IPS-18a (cell line): ENCODE measurements around the gene JAM2.
"Not testable (repeated sequence)": the region's sequence is repeated elsewhere in the genome, so short reads cannot be mapped to it uniquely, and the experiment has no call there.

Experiments used
- H3K27ac ChIP-seq: one replicate; pipeline ENCODE4 v1.5.1; 2013; ENCODE audit warnings: low read length
- H3K27me3 ChIP-seq: one replicate; pipeline ENCODE4 v1.6.1; 2013; ENCODE audit warnings: mild to moderate bottlenecking, low read length; ENCODE audit not compliant: control insufficient read depth, insufficient read depth
- H3K36me3 ChIP-seq: one replicate; pipeline ENCODE4 v1.6.1; 2013; ENCODE audit warnings: low read depth, low read length; ENCODE audit not compliant: control insufficient read depth
- H3K4me1 ChIP-seq: one replicate; pipeline ENCODE4 v1.6.1; 2013; ENCODE audit warnings: low read depth, low read length; ENCODE audit not compliant: control insufficient read depth
- H3K4me3 ChIP-seq: one replicate; pipeline ENCODE4 v1.5.1; 2013; ENCODE audit warnings: low read length
- H3K9ac ChIP-seq: one replicate; pipeline ENCODE4 v1.6.1; 2013; ENCODE audit warnings: mild to moderate bottlenecking, low read length, moderate library complexity
- H3K9me3 ChIP-seq: one replicate; pipeline ENCODE4 v1.6.1; 2013; ENCODE audit warnings: low read depth, low read length; ENCODE audit not compliant: control insufficient read depth

JAM2 gene

GRCh38 chr21:25638660-25639550 is at the start of gene JAM2:
Gene JAM2 (plus strand): TSS chr21:25639258. CDS start chr21:25639822, 564 bp downstream.
- peak within 1 kb of the TSS; percentile 67 for H3K9ac ChIP-seq
- H3K4me1 ChIP-seq, result peaks cover 11% of the 10 kb centered on the region
- H3K4me3 ChIP-seq, result peak within 1 kb of the TSS; percentile 71
- H3K36me3 ChIP-seq, result no peaks in the 10 kb centered on the region
- H3K27ac ChIP-seq, result no peak within 1 kb of the TSS
- no peaks in the 10 kb centered on the region for H3K9me3 ChIP-seq
- H3K27me3 ChIP-seq, result peaks cover 33% of the 10 kb centered on the region

DNA sequence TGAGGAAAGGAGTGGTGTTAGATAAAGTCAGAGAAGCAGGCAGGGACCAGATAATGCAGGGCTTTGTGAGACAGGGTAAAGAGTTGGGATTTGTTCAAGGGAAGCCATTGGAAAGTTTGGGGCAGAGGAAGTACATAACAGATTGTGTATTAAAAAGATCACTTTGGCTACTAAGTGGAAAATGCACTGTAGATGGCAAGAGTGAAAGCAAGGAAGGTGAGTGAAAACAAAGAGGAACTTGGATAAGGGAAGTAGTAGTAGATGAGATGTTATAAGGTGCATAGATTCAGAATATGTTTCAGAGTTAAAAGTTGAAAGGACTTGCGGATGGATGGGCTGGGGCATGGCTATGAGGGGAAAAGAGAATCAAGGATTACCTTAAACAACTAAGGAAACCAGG is 49.2 kb upstream of the JAM2 start:
- H3K27me3 ChIP-seq, result no peaks in the 10 kb centered on the region
- H3K27ac ChIP-seq, result no peak overlapping the region
- H3K4me3 ChIP-seq, result no peak overlapping the region
- peaks cover 65% of the 10 kb centered on the region for H3K36me3 ChIP-seq
- H3K4me1 ChIP-seq, result no peaks in the 10 kb centered on the region
- H3K9me3 ChIP-seq, result no peaks in the 10 kb centered on the region
- no peak overlapping the region for H3K9ac ChIP-seq

- H3K27ac ChIP-seq, result no peak within 1 kb of the TSS
- peaks cover 3% of the 10 kb centered on the region for H3K4me1 ChIP-seq
- peak within 1 kb of the TSS; percentile 88 for H3K4me3 ChIP-seq
- H3K27me3 ChIP-seq, result no peaks in the 10 kb centered on the region
- H3K9ac ChIP-seq, result peak within 1 kb of the TSS; percentile 83
- H3K36me3 ChIP-seq, result peaks cover 26% of the 10 kb centered on the region
- H3K9me3 ChIP-seq, result no peaks in the 10 kb centered on the region
These were observed 31.7 kb upstream of the JAM2 start, which contains the start of gene MRPL39 for GRCh38 chr21:25607151-25608043. Gene MRPL39 (minus strand): TSS chr21:25607481. CDS start chr21:25607475, 6 bp downstream.

DNA sequence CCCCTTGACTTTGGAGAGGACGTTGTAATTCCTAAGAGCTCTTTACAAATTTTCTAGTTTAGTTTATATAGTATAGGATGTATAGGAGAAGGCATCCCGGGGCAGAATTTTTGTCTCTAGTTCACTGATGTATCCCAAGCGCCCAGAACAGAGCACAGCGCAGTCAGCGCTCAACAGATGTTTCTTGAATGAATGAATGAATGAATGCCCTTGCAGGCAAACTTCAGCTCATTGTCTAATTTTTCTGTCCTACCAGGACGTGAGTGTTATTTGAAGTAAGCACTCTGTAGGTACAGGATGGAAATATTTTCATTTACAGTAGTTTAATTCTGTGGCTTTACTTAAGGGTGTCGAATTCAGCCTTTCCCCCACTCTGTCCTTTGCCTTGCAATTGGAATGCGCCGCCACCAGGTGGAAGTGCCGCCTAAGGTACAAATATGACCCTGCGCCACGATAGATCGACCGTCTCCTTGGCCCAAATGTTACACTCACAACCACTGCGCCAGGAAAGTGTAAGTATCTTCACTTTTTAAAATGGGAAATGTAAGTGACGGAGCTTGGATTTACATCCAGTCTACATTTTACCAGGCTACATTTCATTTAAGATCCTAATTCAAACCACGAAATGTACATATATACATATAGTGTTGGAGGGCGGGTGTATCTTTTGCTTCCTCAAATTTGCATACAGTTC is 30.9 kb upstream of the JAM2 start:
- Histone ChIP-seq H3K4me3 (peak overlapping the region; percentile 88), H3K9ac (peak overlapping the region; percentile 20), H3K27ac (no peak overlapping the region), H3K27me3 (no peaks in the 10 kb centered on the region), H3K9me3 (no peaks in the 10 kb centered on the region), H3K4me1 (peaks cover 3% of the 10 kb centered on the region), H3K36me3 (peaks cover 18% of the 10 kb centered on the region)

- Histone ChIP-seq H3K27me3 (no peaks in the 10 kb centered on the region), H3K36me3 (no peaks in the 10 kb centered on the region), H3K4me3 (no peak overlapping the region), H3K9ac (no peak overlapping the region), H3K9me3 (no peaks in the 10 kb centered on the region), H3K27ac (no peak overlapping the region), H3K4me1 (no peaks in the 10 kb centered on the region)
These were observed 24.6 kb upstream of the JAM2 start for GRCh38 chr21:25614441-25614840.

- Histone ChIP-seq H3K9me3 (no peaks in the 10 kb centered on the region), H3K27ac (no peak overlapping the region), H3K4me1 (no peaks in the 10 kb centered on the region), H3K9ac (no peak overlapping the region), H3K36me3 (no peaks in the 10 kb centered on the region), H3K27me3 (no peaks in the 10 kb centered on the region), H3K4me3 (no peak overlapping the region)
These were observed 23.2 kb upstream of the JAM2 start for GRCh38 chr21:25615880-25616279.

DNA sequence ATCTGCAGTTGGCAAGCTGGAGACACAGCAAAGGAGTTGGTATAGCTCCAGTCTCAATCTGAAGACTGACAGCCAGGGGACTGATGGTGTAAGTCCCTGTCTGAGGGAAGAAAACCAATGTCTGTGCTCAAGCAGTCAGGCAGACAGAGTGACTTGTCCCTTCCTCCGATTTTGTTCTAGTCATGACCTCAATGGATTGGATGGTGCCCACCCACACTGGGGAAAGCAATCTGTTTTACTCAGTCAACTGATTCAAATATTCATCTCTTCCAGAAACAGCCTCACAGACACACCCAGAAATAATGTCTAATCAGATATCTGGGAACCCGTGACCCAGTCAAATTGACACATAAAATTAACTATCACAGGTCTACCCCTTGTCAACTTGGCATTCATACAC is 19.9 kb upstream of the JAM2 start:
- H3K9me3 ChIP-seq, result no peaks in the 10 kb centered on the region
- H3K36me3 ChIP-seq, result no peaks in the 10 kb centered on the region
- no peak overlapping the region for H3K9ac ChIP-seq
- H3K4me3 ChIP-seq, result no peak overlapping the region
- H3K27me3 ChIP-seq, result no peaks in the 10 kb centered on the region
- H3K4me1 ChIP-seq, result no peaks in the 10 kb centered on the region
- H3K27ac ChIP-seq, result no peak overlapping the region

DNA sequence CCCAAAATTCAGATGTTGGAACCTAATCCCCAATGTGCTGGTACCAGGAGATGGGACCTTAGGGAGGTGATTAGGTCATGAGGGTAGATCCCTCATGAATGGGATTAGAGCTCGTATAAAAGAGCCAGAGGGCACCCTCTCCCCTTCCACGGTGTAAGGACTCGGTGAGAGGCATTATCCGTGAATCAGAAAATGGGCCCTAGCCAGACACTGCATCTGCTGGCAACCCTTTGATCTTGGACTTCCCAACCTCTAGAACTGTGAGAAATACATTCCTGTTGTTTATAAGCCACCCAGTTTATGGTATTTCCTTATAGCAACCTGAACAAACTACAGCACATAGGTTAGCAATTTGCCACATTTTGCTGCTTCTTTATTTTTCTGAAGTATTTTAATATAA is 14.5 kb upstream of the JAM2 start:
- Histone ChIP-seq H3K9me3 (no peaks in the 10 kb centered on the region), H3K36me3 (no peaks in the 10 kb centered on the region), H3K27ac (no peak overlapping the region), H3K9ac (no peak overlapping the region), H3K4me1 (no peaks in the 10 kb centered on the region), H3K4me3 (no peak overlapping the region), H3K27me3 (no peaks in the 10 kb centered on the region)

GRCh38 chr21:25625036-25625435 is 14.0 kb upstream of the JAM2 start:
- Histone ChIP-seq H3K27me3 (no peaks in the 10 kb centered on the region), H3K4me3 (no peak overlapping the region), H3K9me3 (no peaks in the 10 kb centered on the region), H3K9ac (no peak overlapping the region), H3K27ac (no peak overlapping the region), H3K4me1 (no peaks in the 10 kb centered on the region), H3K36me3 (no peaks in the 10 kb centered on the region)

DNA sequence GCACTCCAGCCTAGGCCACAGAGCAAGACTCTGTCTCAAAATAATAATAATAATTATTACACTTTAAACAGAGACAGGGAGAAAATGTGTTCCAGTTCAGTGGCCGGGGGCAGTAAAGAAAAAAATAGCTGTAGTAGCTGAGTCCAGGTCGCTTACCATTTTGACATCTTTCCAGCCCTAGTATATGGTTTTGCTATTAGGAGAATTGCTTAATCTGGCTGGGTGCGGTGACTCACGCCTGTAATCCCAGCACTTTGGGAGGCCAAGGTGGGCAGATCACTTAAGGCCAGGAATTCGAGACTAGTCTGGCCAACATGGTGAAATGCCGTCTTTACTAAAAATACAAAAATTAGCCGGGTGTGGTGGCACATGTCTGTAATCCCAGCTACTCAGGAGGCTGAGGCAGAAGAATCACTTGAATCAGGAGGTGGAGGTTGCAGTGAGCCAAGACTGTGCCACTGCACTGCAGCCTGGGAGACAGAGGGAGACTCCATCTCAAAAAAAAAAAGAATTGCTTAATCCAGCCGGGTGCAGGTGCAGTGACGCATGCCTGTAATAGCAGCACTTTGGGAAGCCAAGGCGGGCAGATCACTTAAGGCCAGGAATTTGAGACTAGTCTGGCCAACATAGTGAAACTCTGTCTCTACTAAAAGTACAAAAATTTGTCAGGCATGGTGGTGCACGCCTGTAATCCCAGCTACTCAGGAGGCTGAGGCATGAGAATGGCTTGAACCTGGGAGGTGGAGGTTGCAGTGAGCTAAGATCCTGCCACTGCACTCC is 13.1 kb upstream of the JAM2 start:
- H3K4me3 ChIP-seq, H3K36me3 ChIP-seq, H3K27me3 ChIP-seq, H3K4me1 ChIP-seq, H3K9me3 ChIP-seq, H3K9ac ChIP-seq, H3K27ac ChIP-seq: not testable (repeated sequence)
